ENCODE results near the gene GLIS1.

GLIS1 gene

DNA sequence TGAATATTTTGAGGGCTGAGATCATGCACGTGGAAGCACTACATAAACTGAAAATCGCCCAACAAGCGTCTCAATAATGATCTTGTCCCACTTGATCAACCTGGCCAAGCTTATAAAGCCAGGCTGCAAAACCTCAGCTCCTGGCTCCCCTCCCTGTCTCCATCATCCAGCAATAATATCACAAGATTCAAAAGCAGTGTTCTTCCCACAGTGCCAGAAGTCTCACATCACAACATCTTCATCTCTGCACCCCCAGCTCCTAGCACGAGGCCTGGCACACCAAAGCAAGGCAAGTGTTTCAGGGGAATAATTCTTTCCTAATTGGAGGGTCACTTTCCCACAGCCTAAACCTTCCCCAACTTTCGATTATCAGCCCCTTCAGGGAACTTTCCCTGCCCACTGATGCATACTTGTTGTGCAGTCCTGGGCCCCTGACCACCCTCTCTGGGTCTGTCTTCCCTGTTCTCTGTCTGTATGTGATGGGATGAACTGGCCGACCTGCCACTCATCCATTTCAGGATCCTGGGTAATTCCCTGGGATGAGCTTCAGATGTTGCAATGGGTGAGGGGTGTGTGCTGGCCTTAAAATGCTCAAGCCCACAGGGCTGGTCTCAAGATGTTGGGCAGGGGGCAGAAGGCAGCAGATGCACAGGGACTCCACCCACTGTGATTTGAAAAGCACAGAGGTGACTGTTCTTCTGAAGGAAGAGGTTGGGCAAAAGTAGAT, 150.7 kb downstream of the GLIS1 start:
- DNase-seq = no peak

DNA sequence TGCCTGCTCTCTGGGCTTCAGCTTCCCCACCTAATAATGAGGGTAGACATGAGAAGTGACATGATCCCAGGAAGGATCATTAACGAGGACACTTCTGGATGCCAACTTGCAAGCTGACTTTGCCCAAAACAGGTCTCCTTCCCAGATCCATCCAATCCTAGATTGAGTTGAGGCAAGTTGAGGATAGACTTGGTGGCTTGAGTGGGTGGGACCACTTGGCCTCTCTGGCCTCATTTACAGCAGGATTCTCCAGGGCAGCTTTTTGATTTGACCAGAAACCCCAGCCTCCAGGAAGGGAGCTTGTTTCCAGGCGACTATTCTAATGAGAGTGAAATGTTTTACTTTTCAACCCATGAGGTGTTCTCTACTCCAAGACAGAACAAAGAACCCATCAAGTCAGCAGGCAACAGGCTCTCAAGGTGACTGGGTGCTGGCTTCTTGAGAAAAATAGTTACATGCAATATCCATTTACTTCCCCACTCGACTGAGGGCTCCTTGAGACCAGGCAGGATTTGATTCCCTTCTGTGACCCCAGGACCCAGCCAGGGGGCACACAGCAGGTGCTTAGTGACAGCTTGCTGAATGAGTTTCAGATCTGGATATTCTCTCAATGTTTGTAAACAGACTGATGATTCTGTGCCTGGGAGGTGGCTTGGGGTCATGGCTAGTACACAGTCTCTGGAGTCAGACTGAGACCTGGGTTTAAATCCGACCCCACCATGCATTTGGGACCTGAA, 151.5 kb downstream of the GLIS1 start:
- no peak for DNase-seq

DNA sequence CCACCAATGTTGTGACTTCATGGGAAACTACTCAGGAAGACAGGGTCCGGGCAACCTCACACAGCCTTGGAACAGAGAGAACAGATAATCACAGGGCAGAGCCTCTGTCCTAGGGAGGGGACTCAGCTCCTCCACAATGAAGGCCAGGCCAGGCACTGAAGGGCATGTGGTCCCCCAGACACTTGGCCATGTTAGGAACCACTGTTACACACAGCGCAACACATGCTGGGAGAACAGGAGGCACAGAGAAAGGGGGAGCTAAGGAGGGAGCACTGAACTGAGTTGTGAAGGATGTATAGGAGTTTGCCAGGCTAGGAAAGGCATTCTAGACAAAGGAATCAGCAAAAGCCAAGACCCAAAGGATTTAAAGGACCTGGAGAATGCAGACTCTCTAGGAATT, 152.2 kb downstream of the GLIS1 start:
- DNase-seq = no peak

DNA sequence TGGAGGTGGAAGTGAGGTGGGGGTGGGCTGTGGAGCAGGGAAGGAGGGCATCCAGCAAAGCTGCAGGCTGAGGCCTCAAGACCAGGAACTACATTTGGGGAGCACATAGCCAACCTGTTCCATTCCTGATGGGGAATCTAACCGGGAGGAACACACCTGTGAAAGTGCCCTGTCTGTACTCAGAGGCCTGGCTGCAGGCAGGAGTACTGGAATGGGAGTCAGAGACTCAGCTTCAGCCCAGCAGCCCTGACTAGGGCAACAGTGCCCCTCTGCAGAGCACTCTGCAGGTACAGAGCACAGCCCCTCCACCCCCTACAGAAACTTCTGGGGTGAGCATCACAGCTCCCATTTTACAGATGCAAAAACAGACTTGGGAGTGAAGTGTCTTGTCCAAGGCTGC, 153.4 kb downstream of the GLIS1 start:
- DNase-seq = no peak

DNA sequence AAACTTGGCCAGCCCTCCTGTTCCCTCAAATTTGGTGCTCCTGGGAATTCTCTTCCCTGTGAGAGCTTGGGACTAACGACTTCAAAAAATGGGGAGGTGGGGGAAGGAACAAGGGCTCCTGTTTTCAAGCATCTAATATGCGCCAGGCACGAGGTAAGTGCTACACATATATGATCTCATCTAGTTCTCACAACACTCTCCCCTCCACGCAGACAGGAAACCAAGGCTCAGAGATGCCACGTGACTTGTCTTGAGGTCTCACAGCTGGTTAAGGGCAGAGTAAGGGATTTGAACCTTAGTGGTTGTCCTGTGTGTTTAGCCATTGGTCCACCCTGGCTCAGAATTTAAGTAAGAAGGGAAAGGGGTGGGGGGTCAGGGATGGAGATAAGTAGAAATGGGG, 153.8 kb downstream of the GLIS1 start:
- no peak for DNase-seq

DNA sequence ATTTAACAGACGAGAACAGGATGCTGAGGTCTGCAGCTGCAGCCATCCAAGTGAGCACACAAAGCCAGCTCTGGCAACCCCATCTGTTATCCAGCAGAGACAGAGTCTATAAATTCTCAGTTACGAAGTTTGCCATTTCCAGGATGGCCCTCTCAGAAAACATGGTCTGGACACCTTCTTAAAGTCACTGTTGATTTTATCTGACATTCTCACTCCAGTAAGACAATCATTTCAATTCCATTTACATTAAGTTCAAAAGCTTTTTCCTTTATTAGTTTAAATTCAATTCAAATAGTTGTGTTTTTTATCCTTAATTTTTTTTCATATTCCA, 154.2 kb downstream of the GLIS1 start:
- no peak for DNase-seq

DNA sequence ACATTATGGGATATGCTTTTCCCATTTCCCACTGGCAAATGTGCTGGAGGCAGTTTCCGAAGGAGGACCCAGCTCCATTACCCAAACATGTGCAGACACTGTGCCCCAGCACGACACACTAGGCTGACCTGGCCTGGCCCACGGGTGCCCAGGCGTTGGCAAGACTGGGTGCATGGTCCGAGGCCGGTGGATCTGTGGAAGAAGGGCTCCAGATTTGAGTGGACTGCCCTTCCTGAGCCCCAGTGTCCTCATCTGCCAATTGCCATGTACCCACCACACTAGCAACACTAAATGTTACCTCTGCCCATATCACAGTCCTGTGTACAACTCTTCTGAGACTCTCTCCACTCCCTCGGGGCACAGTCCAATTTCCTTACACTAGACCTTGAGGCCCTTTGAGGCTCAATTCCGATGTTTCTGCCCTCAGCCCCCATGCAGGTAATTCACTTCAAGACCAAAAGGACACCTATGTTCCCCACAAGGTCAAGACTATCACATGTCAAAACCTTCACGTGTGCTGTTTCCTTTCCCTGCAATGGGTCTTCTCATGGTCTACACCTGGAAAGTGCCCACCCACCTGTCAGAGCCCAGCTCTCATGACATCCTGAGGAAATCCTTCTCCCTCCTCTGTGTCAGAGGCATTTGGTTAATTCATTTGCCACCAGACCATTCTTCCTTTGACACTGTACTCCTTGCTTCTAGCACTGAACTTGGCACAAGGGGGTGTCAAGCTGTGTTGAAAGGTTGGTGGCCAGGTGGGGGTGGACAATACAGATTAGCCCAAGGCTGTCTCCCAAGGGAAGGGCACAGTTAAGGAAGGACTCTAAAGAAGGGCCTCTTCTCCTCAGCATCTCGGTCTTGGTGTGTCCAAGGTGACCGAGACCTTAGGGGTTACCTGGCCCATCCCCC, 154.8 kb downstream of the GLIS1 start:
- DNase-seq = no peak

DNA sequence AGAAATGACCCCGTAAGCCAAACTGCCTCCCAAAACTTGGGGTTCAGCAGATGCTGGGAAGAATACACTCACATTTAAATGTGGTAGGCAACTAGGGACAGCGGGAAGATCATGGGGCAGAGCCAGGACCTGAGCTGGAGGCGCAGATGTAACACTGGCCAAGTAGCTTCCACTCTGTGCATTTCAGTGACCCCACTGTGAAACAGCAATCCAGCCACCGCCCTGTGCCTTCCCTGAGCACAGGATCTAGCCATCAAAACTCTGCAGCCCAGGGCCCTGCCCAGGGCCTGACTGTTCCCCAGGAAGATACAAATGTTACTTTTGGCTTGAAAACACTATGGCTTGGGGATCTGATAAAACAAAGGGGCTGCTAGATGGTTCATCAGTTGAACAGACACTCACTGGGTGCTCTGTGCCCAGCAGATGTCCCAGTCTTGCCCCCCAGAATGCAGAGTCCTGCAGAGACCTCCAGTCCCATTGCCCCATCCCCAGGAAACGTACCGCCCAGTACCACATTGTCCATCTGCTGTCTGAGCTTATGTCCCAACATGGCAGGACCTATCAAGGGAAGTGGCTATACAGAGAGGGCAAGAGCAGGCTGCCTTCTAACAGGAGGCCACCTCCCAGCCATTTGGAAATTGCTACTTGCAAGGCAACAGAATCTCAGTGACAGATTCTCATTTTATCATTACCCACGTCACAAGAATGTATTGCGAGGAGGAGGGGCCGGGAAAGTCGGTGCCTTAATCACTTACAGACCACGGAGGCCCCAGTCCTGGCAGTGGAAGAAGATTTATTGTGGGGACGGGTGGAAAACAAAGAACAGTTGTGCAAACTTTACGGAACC, 155.7 kb downstream of the GLIS1 start:
- DNase-seq = no peak

DNA sequence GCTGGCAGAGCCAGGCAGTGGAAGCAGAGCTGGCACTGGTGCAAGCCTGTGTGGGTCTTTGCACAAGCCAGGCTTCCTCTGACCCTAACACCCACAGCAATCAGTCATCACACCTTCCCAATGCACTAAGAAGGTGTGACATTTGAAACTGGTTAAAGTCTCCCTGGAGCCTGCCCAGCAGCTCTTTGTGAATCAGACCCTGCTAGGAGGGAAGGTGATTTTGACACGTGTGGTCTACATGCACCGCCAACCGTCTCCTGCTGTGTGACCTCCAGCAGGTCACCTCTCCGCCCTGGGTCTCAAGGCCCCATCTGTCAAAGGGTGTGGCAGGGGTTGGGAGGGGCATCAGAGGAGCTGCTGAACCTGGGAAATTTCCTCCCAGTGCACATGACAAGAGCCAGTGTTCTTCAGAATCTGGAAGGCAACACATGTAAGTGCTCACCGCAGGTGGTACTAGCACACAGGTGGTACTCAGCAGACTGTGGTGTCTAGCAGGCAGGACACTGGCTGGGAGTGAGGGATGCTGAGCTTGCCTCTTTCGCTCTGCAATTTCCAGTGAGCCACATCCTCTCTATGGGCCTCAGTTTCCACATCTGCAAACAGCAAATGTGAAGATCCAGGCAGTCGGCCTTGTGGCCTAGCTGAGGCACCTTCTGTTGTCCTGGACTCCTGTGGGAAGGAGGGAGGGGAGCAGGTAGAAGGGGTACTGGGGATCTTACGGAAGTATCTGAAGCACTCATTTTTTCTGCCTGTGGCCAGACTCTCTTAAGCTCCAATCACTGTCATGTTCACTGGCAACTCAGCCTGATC, 156.5 kb downstream of the GLIS1 start:
- no peak for DNase-seq

DNA sequence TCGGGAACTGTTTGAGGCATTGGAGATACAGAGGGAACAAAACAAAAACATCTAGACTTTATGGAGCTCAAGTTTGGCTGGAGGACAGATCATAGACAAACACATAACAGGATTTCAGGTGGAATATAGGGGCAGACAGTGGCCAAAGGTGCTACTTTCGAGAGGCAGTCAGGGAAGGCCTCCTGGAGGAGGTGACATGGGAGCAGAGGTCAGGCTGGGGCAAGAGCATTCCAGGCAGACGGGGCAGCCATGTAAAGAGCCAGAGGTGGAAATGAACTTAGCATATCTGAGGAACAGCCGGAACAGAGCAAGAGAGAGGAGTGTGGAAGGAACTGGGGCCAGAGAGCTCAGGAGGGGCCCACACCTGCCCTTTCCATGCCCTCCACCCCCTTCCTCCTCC, 157.5 kb downstream of the GLIS1 start:
- no peak for DNase-seq

DNA sequence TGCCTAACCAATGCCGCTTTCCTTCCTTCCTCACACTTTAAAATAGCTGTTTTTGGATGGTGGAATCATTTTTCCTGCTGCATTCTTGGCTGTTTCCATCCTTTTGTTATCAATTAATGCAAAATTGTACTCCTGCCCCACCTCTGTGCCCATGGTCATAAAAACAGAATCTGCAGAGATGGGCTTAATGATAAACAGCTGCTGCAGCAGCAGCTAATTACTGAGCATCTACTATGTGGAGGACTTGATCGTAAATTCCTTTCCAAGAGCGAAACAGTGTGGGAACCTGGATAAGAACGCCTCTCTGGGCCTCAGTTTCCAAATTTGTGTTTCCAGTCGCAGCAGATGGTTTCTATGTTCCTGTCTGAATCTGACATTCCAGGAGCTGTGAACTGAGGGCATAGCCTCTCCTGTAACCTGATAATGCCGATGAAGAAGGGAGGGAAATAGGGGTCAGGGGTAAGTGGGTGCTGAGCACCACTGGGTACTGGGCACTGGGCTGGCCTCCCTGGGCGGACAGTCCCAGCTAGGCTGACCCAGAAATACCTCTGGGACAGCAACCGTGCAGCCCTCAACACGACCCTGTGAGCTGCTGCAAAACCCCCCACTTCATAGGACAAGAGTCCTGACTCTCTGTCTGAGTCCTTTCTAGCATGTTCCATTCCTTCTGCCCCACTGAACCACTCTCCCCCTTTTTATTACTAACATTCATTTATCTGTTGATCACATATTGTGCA, 158.1 kb downstream of the GLIS1 start:
- no peak for DNase-seq

DNA sequence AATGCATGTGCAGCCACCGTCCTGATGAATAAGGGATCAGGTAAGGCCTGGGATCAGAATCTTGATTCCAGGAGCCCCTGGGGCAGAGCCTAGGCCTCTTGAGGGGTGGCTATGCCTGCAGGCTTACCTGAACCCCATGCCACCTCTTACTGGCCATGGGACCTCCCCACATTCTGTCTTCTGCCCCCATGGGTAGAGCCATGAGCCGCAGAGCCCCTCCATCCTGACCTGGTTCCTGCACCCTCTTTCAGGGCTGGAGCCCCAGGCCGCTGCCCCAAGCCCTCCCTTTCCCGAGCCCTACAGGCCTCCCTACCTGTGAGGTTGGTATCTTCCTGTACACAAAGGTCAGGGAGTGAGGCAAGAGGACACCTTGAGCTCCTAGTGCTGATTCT, 159.0 kb downstream of the GLIS1 start:
- no peak for DNase-seq

DNA sequence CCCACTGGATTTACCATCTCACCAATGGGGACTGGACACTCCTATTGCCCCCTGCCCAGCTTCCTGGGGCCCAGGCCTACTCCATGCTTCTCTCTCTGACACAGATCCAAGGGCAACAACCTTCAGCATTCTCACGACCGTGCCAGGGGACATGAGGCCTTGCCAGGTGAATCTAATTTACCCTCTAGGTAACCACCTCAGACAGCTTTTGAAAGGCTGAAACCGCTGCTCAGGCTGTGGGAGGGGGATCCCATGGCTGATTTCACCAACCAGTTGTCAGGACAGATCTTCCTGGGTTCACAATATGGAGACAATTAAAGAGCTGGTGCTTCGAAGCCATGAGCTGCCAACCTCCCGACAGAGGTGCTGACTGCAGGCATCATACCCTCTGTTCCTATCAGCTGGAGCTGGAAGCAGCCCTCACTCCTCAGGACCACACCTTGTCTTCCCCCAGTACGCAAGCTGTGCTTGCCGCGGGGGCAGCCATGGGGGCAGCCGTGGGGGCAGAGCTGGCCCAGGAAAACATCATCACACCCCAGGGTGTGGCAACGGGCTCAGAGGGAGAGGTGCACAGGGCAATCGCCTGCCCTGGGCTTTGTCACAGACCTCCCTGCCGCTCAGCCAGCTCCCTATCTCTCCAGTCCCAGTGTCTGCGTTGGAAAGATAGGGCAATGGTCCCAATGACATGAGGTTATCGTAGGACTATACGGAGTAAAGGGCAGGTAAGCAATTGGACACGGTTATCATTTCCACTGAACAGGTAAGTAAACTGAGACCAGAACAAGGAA, 159.5 kb downstream of the GLIS1 start:
- no peak for DNase-seq

DNA sequence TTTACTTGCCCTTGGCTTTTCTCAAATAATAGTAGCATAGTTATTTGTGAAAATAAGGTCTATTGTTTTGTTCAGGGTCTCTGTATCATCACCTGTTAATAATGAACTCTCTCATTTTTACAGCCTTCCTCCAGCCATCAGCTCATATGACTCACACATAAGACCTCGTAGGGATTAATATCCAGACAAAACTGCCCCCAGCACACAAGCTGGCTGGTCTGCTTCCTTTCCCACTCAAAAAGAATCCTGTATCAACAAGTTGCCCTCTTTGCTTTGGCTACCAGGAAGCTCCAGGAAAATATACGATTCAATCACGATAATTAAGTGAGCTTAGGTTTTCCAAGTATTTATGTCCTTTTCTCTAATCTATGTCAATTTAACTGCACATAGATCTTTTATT, 160.6 kb downstream of the GLIS1 start:
- DNase-seq = no peak

DNA sequence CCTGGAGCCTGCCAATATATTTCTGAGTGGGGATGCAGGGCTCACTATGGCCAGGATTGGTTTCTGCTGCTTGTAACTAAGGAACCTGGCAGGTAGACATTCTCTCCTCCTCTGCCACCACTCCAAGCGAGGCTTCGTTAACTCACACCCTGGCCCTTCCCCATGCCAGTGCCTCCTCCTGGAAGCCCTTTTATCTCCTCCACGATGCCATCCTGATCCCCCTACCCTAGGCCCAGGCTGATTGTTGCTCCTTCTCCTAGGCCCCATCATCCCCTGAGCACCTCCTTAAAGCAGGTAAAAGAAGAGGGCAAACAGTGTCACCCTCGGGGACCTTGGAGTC, 161.2 kb downstream of the GLIS1 start:
- no peak for DNase-seq

DNA sequence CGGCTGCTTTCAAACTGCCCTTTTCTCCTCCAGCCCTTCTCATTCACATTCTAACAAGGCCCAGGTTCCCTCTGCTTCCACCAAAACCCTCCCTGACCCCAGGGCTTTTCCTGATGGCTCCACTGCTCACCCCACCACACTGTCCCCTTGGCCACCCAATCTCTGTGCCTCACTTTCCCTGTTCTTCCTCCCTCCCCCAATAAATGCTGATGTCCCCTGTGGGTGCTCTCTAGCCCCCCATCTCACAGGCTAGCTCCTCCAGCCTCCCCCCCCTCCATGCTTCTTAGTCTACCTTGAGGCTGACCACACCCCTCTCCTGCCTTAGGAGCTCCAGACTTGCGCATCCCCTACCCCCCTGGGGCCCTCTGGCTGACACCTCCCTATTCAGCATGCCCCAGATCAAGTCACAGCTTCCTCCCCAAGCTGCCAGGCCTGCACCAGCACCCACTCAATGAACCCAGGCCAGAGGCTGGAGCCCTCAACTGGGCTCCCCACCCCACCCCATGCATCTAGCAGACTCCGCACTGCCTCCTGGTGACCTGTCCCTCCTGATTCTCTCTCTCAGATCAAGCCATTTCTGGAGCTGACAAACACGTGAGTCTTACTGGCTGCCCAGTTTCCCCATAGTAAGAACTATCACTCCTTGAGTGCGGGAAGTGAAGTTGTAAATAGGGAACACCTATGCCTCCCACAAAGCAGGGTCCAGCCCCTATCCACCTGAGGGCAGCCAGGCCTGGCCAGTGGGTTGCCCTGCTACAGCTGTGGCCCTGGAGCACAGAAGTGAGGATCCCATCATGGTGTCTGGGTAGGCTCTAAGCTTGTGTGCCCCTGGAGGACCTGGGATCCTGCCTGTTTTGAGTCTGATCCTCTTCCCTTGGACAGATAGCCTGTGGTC, 161.9 kb downstream of the GLIS1 start:
- no peak for DNase-seq

DNA sequence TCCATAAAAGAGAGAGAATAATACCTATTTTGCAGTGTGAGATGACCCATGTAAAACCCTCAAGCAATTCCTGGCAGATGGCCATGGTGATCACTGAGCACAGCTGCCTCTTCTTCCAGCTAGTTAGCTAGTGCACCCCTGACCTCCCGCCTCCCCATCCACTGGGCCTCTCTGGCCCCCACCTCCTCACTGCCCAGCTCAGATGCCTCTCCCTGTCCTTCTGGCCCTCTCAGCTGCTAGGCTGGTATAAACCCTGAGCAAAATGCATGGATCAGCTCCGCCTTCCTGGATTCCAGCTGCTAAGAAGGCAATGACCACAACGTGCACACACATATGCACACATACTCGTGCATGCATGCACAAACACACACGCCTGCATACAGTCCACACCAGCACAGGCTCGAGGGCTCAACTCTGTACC, 162.6 kb downstream of the GLIS1 start:
- no peak for DNase-seq

DNA sequence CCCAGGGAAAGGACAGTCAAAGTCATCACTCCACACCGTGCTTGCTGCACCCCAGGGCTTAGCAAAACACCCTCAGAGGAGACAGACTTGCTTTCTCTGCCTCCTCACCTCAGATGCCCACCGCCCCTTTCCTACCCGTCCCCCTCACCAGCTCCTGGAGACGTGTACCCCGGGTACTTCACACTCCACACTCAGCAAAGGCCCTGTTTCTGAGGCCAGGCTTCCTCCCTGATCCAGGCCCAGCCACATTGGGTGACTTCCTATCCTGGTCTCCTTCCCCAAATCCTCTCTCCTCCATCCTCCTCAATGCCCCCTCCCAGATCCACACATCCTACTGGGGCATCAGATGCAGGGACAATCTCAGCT, 163.0 kb downstream of the GLIS1 start:
- no peak for DNase-seq

DNA sequence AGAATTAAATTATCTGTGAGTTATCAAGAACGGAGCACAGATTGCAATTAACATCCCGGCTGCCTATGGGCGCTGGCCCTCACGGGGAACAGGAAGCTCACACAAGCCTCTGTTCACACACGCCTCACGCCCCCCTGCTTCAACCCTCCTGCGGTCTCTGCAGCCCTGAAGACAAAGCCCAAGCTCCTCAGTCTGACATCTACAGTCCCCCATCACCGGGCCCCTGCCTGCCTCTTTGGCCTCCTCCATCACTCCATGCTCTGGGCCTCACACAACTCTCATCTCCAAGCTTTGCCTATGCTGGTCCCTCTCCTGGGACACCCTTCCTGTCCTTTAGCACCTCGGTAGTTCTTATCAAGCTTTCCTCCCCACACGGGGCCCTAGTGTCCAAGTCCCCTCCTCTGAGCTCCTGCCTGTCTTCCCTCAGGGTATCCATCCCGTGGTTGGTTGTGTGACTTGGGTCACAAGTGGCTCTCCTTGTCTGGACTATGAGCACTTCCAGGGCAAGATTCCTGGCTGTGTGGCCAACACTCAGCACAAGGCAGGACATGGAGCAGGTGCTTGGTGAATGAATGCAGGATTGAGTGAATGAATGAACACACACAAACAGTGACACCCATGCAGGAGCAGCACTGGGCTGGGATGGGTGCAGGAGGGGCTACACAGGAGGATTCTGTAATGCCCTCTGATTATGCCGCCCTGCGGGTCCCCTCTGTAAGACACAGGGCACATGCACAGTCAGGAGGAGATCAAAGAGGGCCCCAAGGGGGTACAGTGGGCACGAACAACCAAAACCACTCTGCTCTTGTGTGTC, 163.6 kb downstream of the GLIS1 start:
- no peak for DNase-seq

Data from amniotic stem cell (primary cell).